ENCODE measurements around the gene TMEM175.

DNA sequence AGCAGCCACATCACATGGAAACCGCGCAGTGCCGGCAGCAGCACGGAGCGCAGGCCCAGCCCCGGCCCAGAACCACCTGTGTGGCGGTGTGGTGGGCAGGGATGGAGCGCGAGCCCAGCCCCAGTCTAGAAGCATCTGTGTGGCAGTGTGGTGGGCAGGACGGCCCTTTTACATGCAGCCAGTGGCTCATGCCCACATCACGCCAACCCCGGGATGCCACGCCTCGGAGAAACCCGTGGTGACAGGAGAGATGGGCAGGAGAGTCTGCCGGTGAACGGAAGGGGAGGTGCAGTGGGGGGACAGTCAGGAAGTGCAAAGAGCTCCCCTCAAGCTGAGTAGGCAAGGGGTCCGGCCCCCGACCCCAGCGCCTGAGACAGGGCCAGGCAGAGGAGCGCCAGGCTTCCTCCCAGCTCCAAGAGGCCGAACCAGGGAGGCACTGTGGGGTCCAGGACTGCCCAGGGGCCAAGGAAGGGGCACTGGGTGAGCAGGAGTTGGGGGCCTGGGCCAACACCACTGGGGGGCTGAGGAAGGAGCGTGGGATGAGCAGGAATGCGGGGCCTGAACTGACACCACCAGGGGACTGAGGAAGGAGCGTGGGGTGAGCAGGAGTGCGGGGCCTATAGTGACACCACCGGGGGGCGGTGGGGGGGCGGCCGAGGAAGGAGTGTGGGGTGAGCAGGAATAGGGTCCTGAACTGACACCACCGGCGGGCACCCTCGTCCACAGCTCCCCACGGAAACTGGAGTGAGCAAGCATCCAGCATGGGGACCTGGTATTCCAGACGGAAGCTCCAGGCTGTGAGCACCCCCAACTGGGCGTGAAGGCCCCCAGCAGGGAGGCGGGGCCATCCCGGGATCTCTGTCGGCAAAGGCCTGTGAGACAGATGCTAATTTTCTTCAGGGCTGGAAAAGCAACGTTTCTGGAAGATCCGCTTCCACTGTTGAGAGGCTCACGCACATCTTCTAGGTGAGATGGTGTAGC is 28.9 kb upstream of the TMEM175 start:
- no peak for TF ChIP-seq EZH2 (IDR thresholded peaks at IDR 0.05; ENCODE audit: borderline replicate concordance, insufficient read depth, low read depth, low read length, poor library complexity, severe bottlenecking)
- TF ChIP-seq, protein P1, sequence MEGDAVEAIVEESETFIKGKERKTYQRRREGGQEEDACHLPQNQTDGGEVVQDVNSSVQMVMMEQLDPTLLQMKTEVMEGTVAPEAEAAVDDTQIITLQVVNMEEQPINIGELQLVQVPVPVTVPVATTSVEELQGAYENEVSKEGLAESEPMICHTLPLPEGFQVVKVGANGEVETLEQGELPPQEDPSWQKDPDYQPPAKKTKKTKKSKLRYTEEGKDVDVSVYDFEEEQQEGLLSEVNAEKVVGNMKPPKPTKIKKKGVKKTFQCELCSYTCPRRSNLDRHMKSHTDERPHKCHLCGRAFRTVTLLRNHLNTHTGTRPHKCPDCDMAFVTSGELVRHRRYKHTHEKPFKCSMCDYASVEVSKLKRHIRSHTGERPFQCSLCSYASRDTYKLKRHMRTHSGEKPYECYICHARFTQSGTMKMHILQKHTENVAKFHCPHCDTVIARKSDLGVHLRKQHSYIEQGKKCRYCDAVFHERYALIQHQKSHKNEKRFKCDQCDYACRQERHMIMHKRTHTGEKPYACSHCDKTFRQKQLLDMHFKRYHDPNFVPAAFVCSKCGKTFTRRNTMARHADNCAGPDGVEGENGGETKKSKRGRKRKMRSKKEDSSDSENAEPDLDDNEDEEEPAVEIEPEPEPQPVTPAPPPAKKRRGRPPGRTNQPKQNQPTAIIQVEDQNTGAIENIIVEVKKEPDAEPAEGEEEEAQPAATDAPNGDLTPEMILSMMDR (IDR thresholded peaks at IDR 0.05), result no peak
